HG03097 (cell line): ENCODE results near the gene ARHGAP5.
A peak's percentile ranks its signal among the peaks of the same experiment; 100 is the strongest.

Source experiments
- ATAC-seq: cut with Tn5 transposase; IDR thresholded peaks from one replicate; pipeline ENCODE4 v1.9.1; 2021; ENCODE audit not compliant: unreplicated experiment, low FRiP score

Gene ARHGAP5

DNA sequence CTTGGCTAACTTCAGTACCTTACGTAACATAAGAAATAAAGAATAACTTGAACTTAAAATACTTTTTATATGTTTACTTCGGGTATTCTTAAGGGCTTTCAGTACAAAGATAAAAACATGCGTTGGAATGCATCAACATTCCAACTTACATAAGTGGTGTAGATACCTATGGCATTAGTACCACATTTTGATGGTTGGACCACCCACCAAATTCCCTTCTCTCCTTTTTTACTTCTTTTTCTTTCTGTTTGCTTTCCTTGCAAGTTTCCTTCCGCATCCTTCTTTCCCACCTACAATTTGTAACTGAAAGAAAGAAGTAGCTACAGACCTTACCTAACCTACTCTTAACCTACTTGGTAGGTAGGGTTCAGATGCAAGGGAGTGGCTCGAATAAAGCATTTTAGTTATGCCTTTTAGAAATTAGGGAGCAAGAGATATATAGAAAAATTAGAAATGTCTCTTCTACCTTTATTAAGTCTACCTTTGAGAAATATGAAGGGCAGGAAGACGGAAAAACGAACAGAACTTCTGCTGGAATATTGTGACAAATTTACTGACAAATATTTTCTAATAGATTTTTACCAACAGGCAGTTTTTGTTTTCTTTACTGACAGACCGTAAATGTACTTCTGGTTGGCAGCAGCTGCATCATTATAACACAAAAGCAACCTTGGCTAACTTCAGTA lies 2.1 kb upstream of the ARHGAP5 start:
- no peak for ATAC-seq

DNA sequence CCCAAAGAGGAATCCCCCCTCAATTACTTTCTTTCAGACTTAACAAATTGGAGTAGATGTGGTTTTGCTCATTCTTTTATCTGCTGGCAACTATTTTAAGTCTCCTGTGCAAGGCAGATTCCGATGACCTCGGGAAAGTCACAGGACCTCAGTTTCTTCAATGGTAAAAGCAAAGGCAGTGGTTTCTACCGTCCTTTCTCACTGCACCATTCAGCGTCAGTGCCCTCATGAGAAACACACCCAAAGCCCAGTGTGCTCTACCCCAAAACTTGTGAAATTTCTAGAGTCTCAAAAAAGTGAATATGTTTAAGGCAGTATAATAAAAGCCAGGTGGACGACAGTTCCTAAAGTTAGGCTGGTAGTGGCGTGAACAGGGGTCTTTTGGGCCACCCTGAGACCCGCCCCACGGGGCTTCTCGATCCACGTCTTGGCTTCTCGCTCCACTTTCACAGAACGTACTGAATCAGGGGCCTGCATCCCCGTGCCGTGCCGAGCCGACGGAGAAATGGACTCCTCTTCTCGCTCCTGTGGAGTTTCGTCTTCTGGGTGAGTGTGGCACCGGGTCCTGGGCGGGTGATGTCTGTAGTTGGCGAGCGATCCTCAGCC lies 1.3 kb upstream of the ARHGAP5 start:
- ATAC-seq, result peak; percentile 18

DNA sequence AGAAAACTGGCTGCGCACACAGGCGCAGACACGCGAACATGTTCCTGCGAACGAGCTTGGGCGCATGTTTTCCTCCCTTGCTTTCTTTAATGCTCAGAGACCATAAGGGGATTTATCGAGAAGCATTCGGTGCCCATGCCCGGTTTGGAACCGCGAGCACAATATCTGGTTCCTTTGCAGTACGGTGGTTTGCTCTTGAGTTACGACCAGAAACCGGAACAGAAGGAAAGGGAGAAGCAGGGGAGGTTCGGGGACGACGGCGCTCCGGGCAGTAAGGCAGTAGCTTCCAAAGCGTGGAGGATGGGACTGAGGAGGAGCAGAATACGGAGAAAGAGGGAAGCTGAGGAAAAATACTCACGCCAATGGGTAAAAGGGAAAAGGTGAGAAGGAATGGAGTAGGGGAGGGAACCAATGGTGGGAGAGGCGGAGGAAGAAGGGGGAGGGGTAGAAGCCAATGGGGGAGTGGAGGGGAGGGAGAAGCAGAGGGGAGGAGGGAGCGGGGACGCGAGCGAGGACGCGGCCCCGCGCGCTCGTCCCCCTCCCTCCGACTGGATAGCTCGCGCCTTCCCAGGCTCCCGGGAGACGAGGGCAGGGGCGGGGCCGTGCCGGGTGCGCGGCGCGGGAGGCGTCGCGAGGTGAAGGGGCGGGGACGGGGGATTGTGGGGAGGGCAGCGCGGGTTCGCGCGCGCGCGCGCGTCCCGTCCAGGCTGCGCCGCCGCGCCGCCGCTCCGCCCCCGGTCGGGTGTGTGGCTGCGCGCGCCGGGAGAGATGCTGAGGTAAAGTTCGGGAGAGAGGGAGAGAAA lies 625 bp upstream of the ARHGAP5 start:
- ATAC-seq, result peak; percentile 55

DNA sequence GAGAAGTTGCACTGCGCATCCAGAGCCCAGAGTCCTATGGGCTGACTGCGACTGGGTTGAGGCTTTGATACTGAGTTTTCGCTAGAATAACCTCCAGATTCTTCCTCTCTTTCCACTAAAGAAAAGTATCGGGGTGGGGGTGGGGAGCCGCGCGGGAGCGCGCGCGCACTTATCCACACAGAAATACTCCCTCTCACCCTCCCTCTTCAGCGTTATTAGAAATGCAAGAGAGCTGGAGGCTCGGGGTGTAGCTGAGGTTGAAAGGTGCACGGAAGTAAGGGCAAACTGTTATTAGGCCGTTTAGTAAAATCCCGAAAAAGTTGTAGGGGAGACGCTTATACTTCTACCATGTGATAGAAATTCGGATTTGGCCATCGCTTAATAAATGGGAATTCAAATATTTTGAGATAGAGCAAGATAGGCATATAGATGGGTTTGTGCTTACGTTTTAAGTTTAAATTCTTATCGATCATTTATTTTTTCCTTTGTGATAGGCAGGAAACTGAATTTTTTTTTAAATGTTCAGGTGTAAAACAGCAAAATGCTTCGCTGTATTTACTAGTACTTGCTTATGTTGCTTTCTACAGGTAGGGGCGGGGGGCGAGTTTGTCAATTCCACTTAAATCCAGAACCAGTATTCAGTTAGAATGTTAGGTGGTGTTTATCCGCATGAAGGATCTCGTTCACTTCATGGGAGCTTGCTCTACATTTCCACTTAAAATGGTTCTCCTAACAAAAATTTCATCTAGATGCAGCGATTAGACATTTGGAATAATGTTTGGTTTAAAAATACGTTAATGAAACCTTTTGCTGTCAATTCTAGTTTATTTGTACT lies 1.1 kb downstream of the ARHGAP5 start:
- ATAC-seq, result no peak

DNA sequence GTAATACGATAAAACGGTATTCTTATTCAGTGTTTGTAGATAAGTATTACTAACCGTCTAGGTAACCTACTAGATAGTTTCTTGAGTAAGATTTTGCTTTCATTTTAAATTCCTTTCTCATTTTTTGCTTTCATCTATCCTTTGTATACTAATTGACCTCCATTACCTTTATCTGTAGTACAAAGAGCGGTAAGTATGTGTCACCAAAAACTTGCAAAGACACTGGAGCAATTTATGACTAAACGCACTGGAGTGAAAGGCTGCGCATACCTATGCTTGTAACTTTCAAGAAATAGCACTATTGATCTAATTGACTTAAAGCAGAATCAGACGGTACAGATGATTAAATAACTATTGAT lies 1.7 kb downstream of the ARHGAP5 start:
- no peak for ATAC-seq

DNA sequence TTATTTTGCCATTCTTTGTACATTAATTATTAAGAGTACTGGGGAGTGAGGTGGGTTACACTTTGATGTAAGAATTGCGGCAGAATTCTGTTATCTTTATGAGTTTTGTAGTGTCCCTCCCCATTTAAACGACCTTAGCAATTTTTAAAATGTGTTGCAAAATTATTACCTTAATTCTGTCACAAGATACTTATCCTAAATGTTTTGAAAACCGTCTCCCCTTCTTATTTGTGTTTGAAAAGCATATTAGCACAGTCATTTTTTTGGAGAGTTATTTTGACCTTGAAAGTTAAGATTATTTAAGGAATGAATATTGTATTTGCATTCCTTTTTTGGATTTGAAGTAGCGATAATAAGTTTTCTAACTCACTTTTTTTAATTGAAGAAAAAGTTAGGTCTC lies 2.2 kb downstream of the ARHGAP5 start:
- no peak for ATAC-seq

DNA sequence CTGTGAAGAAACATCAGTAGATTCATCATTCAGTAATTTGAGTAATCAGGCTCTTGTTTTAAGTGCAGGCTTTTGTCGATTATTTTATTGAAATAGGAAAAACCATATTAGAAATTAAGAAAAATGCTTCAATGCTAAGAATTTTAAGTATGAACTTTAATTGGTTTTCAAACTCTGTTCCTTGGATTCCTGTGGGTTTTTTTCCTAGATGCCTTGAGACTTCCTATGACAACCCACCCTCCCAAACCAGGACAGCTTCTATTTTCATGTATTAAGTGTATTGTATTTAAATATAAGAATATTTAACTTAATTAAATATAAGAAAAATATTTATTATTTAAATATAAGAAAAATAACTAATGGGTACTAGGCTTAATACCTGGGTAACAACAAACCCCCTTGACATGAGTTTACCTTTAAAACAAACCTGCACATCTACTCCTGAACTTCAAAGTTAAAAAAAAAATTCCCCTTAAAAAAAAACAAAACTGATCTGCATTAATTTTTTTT lies 3.0 kb downstream of the ARHGAP5 start:
- no peak for ATAC-seq

DNA sequence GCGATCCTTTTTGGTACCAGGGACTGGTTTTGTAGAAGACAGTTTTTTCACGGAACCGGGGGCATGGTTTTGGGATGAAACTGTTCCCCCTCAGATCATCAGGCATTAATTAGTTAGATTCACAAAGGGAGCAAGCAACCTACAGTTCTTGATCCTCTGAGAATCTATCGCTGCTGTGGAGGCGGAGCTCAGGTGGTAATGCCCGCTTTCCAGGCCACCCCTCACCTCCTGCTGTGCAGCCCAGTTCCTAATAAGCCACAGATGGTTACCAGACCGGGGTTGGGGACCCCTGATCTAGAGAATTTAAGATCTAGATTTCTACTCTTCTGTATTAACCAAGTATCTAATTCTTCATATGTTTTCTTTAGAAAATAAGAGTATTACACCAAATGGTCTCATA lies 4.8 kb downstream of the ARHGAP5 start:
- ATAC-seq, result no peak

DNA sequence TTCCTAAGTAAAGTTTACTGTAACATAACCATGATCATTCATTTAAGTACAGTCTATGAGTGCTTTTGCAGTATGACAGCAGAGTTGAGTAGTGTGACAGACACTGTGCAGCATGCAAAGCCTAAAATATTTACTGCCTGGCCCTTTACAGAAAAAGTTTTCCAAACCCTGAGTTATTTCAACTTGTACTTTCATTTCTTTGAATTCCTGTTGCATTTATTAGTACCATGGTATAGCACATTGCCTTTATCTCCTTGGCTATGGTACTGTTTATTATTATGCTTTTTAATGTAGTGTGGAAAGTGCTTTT lies 6.2 kb downstream of the ARHGAP5 start:
- ATAC-seq, result no peak

DNA sequence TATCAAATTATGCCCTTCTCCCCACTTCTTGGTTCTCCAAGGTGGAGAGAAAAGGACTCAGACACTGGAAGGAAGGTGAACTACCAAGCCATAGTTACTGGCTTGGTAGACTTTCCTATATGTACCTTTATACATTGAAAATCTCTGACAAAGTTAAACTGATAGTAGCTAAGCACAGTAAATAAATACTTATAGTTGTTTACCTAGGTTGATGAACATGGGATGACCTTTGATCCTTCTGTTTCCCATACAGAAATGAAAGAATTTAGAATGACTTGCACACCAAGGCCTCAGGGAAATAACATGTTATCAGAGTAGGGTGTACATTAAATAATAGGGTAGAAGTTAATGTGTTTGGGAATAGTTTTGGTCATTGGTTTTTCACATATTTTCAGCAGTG lies 6.7 kb downstream of the ARHGAP5 start:
- no peak for ATAC-seq

DNA sequence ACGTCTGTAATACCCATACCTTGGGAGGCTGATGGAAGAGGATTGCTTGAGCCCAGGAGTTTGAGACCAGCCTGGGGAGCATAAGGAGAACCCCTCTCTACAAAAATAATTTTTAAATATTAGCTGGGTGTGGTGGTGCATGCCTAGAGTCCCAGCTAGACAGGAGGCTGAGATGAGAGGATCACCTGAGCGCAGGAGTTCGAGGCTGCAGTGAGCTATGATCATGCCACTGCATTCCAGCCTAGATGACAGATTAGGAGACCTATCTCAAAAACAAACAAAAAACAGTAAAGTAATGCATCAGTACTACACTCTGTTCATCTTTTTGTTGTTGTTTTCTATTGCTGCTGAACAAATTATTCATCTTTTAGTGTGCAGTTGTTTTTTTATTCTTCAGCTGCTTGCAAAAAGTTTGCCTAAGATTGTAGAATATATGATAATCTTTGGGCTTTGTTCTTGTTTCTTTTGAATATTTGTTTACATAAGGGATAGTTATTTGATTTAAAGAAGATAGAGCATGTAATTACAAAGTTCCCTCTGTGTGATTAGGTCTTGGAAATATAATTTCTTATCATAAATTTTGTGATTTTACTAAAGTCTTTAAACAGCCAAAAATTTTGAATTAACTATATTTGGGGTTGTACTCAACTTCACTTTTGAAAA lies 8.2 kb downstream of the ARHGAP5 start:
- no peak for ATAC-seq

DNA sequence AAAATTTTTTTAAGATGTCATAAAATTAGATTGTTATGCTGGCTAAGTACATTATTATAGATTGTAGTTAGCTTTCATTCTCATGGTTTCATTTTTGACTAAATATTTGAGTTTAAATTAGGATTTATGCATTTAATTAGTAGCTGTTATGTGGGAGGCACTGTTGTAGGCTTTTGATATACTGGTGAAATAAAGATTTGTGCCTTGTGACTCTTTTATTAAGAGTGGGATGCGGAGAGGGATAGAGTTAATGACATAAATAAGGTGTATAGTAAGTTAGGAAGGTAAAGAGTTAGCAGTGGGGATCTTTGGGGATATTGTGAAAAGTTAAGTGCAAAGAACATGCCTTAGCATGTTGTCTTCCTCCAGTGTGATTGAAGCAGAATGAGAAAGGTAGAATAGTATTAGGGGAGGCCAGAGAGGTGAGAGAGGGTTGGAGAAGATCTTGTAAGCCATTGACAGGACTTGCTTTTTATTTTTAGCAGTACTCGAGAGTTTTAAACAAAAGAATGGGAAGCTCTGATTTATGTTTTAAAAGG lies 8.8 kb downstream of the ARHGAP5 start:
- no peak for ATAC-seq

DNA sequence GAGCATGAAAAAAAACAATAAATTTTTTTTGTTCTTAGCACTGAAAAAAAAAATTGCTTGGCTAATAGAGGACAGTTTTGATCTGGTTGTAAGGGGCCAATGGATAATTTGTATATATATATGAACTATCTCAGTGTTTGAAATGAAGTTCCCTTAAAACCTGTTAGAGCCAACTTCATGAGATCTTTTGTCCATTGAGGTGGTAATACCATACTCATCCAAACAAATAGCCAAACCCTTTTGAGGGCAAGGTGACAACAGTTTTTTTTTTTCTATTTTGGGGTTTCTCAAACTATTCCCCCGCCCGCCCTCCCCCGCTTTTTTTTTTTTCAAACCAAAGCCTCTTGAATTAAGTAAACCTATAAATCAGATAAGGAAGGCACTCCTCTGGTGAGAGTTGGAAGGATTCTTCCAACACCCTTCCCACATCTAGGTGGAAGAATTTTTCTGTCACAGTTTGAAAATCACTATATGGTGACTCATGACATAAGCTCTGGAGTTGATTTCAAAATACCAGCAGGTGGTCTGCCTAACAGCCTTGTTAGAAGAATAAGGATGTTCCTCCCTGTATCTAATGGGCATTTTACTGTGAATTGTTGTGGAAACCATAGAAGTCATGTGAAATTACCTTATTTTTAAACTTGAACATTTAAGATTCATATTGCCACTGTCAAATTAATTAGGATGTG lies 10.2 kb downstream of the ARHGAP5 start:
- ATAC-seq, result no peak

DNA sequence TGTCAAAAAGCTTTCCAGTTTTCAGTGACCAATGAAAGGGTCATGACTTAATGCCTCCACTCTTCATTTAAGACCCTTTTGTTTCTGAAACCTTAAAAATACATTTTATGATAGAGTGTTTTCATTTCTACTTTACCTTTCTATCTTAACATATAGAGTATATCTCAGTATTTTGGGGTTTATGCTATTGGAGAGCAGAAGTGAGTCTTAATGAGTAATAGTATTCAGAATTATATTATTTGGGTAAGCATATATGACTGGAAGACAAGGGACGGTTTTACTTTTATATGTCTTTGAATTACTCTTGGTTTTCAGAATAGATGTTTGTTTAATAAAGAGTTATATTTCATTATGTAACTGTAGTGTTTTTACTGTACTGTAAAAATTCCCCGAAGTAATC lies 10.8 kb downstream of the ARHGAP5 start:
- no peak for ATAC-seq

DNA sequence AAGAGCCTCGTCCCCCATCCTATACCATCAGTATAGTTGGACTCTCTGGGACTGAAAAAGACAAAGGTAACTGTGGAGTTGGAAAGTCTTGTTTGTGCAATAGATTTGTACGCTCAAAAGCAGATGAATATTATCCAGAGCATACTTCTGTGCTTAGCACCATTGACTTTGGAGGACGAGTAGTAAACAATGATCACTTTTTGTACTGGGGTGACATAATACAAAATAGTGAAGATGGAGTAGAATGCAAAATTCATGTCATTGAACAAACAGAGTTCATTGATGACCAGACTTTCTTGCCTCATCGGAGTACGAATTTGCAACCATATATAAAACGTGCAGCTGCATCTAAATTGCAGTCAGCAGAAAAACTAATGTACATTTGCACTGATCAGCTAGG lies 13.6 kb downstream of the ARHGAP5 start:
- ATAC-seq, result no peak

DNA sequence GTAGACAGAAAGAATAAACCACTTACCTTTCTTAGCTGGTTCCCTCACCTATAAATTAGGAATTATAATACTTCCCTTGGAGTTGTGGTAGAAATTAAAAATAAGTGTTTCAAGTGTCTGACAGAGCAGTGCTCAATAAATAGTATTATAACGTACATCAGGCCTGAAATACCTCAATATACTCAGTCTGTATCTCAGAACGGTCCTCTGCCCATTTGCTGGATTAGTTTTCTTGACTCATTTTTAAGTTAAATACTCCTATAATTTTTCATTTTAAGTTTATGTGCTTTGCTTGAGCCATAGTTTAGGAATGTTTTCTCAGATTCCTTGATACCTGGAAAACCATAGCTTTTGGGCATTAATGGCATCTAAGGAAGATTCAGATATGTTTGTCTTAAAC lies 22.4 kb downstream of the ARHGAP5 start:
- no peak for ATAC-seq

DNA sequence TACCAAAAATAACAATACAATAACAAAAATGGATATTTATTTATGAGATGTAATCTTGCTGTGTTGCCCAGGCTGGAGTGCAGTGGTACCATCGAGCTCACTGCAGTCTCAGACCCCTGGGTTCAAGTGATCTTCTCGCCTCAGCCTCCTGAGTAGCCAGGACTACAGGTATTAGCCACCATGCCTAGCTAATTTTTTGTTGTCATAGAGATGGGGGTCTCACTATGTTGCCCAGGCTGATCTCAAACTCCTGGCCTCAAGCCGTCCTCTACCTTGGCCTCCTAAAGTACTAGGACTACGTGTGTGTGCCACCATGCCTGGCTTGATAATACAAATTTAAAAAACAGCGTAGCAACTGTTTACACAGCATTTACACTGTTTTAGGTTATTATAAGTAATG lies 23.1 kb downstream of the ARHGAP5 start:
- ATAC-seq, result no peak

DNA sequence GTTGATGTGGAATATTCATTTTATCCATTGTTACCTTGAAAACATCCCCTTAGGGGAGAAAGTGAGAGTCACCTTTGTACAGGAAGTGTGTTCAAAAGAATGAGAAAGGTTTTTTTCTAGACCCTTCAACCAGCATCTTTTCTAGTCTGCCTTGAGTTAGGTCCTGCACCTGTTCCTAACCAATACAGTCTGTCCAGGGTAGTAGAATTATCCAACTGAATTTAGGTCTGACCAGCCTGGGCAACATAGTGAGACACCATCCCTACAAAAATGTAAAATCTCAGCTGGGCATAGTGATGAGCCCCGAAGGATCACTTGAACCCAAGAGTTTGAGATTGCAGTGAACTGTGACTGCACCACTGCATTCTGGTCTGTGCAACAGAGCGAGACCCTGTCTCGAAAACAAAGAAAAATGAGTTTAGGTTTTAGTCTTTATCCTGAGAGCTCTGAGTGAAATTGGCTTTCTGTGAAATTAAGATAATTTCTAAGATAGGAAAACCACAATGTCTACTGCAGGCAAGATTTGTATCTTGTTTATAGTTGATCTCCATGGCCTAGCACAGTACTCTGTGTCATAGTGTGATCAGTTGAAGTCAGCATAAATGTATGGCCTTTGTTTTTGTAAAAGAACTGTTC lies 25.2 kb downstream of the ARHGAP5 start:
- ATAC-seq, result peak; percentile 60

DNA sequence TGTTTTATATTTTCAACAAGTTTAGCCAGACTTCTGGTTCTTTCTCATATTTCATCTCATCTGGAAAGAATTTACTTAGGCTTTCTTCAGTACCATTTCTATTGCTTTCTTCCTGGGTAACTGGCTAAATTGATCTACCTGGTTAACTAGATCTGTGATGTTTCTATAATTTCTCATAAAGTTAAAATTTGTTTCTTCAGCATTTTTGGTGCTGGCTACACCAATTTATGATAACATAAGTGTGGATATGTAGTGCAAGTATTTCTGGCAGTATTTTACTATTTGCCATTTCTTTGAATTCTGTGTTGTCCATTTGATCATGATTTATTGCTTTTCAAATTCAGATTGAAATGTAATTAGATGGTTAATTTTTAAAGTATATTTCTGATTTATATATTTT lies 25.9 kb downstream of the ARHGAP5 start:
- no peak for ATAC-seq
